ENCODE results near the gene SLC25A22. TPM values are rescaled to one million over a fixed set of nuclear protein-coding genes. Genes with fewer than 3 reads are reported as not detected.
A peak's percentile ranks its signal among the peaks of the same experiment; 100 is the strongest.

The SLC25A22 gene
- total and polyA plus RNA-seq, 9 of the 15 experiments (the other 6 are each of a cell fraction or from before 2014, with no cell fraction given): 0.41 to 55.4 (median 11.4) TPM

GRCh38 chr11:798093-798713 is at the start of gene SLC25A22 (continued):
- peak; percentile 64; the same call in 1 of the 2 replicates for TF ChIP-seq CXXC5 (CRISPR knock-in tag; IDR thresholded peaks at IDR 0.05)
- peak; percentile 80 for TF ChIP-seq ZNF766 (CRISPR knock-in tag; conservative IDR thresholded peaks at IDR 0.05)
- TF ChIP-seq HDAC1 (IDR thresholded peaks at IDR 0.05): peak in 1 of 2 experiments; percentile 55; a peak in 2 of 4 replicates
- TF ChIP-seq FIP1L1 (IDR thresholded peaks at IDR 0.05; ENCODE audit: low read depth, low read length, poor library complexity, severe bottlenecking): peak; percentile 30
- no peak for TF ChIP-seq BMI1 (IDR thresholded peaks at IDR 0.05; ENCODE audit: low read length)
- TF ChIP-seq HNRNPUL1 (IDR thresholded peaks at IDR 0.05; ENCODE audit: low read length): no peak
- peak; percentile 26; the same call in 1 of the 2 replicates for TF ChIP-seq L3MBTL2 (IDR thresholded peaks at IDR 0.05)
- peak; percentile 95 for TF ChIP-seq RB1 (IDR thresholded peaks at IDR 0.05; ENCODE audit: low read depth)
- TF ChIP-seq ZNF551 (CRISPR knock-in tag; IDR thresholded peaks at IDR 0.05): no peak
- TF ChIP-seq NFIC (IDR thresholded peaks at IDR 0.05): no peak
- no peak; the same call in 1 of the 2 replicates for TF ChIP-seq ZNF740 (CRISPR knock-in tag; IDR thresholded peaks at IDR 0.05)
- TF ChIP-seq ZNF740 (tag; IDR thresholded peaks at IDR 0.05): no peak
- no peak for TF ChIP-seq ZBTB5 (IDR thresholded peaks at IDR 0.05)
- TF ChIP-seq RBM25 (IDR thresholded peaks at IDR 0.05; ENCODE audit: low read depth, low read length, severe bottlenecking): no peak
- TF ChIP-seq GABPB1 (CRISPR knock-in tag; IDR thresholded peaks at IDR 0.05): no peak
- TF ChIP-seq ARID3A (IDR thresholded peaks at IDR 0.05; ENCODE audit: borderline replicate concordance, low read depth, low read length): no peak
- peak; percentile 89 for TF ChIP-seq HNRNPL (IDR thresholded peaks at IDR 0.05; ENCODE audit: low read depth, low read length)
- no peak for TF ChIP-seq ZNF24 (IDR thresholded peaks at IDR 0.05)
- no peak for TF ChIP-seq GTF2F1 (IDR thresholded peaks at IDR 0.05; ENCODE audit: low read depth, low read length)
- TF ChIP-seq ZNF146 (CRISPR knock-in tag; IDR thresholded peaks at IDR 0.05; ENCODE audit: unreplicated experiment): no peak
- no peak for TF ChIP-seq TEAD1 (CRISPR knock-in tag; IDR thresholded peaks at IDR 0.05)
- no peak for TF ChIP-seq CCAR2 (IDR thresholded peaks at IDR 0.05; ENCODE audit: low read depth, low read length)
- no peak for TF ChIP-seq EHMT2 (IDR thresholded peaks at IDR 0.05)
- TF ChIP-seq ZNF445 (CRISPR knock-in tag; IDR thresholded peaks at IDR 0.05; ENCODE audit: low read depth): no peak
- TF ChIP-seq MTA3 (IDR thresholded peaks at IDR 0.05; ENCODE audit: borderline replicate concordance): peak; percentile 78
- 0 out of 2 replicates have a peak, but pooled peaks have one; percentile 13 for TF ChIP-seq MED1 (CRISPR knock-in tag; IDR thresholded peaks at IDR 0.05; ENCODE audit: borderline replicate concordance)
- TF ChIP-seq ETV5 (CRISPR knock-in tag; IDR thresholded peaks at IDR 0.05; ENCODE audit: low read depth): no peak

All from K562 (cell line).